Measurements from ENCODE around the gene GAS7.

The GAS7 gene

GRCh38 chr17:9974448-9975381 is 223.7 kb downstream of the GAS7 start:
- no peak for DNase-seq

- DNase-seq = no peak
Observed at GRCh38 chr17:9973669-9974447, 224.5 kb downstream of the GAS7 start.

DNA sequence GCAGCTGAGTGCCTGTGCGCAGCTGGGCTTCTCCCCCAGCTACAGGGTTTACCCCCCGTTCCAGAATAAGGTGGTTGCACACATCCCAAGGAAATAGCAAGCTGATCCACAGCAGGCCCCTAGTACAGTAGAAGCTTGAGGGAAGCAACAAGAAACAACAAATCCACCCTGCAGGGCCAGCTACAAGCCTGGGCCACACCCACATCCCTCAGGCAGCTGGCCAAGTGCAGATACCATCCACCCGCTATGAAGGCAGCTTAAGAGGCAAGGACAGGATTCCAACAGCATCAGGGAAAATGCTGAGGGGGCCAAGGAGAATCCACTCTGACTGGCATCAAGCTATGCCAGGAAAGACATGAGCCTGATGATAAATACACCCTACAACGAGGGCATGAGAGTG is 226.4 kb downstream of the GAS7 start:
- DNase-seq = no peak

DNA sequence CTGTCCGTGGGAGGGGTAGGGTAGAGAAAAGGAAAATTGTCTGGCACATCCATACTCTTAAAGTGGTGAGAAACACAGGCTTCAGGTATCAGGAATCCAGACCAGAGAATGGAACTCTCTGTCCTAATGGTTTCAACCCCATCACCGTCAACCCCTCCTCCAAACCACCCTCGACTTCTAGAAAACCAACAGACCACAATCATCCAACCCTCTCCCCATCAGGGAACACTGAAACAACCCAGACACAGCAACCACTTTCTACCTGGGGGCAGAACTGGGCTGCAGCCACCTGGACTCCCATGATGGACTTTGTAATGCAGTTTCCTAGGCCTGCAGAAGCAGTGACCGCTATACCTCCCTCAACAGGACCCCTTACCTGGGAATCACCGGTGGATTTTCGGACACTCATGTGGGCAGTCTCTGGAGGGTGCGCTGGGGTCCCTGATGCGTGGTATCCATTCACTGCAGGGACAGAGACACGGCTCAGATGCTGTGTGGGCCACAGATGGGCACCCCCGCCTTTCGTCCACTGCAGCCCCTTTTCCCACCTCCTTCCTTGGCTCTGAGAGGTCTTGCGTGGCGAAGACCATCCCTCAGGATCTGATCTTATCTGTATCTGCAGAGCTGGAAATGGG is 229.0 kb downstream of the GAS7 start:
- no peak for DNase-seq

- no peak for DNase-seq
Observed at GRCh38 chr17:9968881-9969280, 229.5 kb downstream of the GAS7 start.

DNA sequence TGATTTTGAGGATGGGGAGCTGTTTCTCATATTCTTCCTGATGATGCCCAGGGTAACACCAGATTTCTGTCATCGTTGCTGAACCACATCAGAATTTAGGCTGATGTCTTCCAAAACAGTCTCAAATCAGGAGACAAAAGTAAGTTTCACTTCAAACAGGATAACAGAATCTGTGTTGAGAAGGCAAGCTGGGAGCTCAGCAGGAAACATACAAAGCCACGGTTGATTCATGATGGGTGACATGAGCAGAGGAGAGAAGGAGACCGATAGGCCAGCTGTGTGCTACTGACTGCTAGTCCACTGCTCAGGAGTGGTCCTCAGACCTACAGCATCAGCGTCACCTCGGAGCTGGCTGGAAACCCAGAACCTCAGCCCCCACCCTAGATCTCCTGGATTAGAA is 230.4 kb downstream of the GAS7 start:
- no peak for DNase-seq

GRCh38 chr17:9959377-9959981 is 238.9 kb downstream of the GAS7 start:
- DNase-seq = peak; percentile 25

GRCh38 chr17:9958586-9959281 is 239.7 kb downstream of the GAS7 start:
- no peak for DNase-seq

GRCh38 chr17:9957244-9957643 is 241.2 kb downstream of the GAS7 start:
- DNase-seq = no peak

GRCh38 chr17:9956474-9957131 is 241.8 kb downstream of the GAS7 start:
- no peak for DNase-seq

GRCh38 chr17:9953492-9953891 is 244.9 kb downstream of the GAS7 start:
- DNase-seq = no peak

GRCh38 chr17:9951803-9952202 is 246.6 kb downstream of the GAS7 start:
- DNase-seq = no peak

GRCh38 chr17:9948928-9949327 is 249.5 kb downstream of the GAS7 start:
- DNase-seq = no peak

- no peak for DNase-seq
Observed at GRCh38 chr17:9944704-9945103, 253.7 kb downstream of the GAS7 start.

GRCh38 chr17:9943343-9943742 is 255.1 kb downstream of the GAS7 start:
- no peak for DNase-seq

- no peak for DNase-seq
Observed at GRCh38 chr17:9942885-9943284, 255.5 kb downstream of the GAS7 start.

GRCh38 chr17:9941305-9941704 is 257.1 kb downstream of the GAS7 start:
- DNase-seq = no peak

DNA sequence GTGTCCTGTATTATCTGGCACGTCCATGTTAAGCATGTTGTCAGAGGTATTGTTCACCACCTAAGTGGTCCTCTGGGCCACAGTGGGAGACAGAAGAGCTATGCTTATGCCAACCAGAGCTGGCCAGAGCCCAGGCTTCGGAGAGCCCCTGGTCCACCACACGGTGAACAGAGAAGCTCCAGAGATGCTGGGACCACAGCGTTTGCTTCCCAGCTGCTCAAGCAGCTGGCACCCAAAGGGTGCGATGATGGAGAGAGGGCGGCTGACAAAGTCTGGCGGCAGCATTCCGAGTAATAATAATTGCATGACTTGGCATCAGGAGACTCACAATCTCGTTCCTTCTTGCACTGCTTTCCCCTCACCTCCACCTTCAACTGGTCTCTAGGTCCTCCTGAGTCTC is 257.6 kb downstream of the GAS7 start:
- DNase-seq = no peak

DNA sequence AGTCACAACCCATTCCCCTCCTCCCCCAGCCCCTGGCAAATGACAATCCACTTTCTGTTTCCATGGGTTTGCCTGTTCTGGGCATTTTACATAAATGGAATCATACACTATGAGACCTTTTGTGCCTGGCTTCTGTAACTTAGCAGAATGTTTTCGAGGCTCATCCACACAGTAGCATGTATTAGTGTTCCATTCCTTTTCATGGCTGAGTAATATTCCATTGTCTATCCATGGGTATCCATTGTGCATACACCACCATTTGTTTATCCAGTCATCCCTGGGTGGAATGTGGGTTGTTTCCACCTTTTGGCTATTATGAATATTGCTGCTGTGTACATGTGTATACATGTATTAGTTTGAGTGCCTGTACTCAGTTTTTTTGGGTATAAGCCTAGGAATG is 259.6 kb downstream of the GAS7 start:
- no peak for DNase-seq

- no peak for DNase-seq
Observed at GRCh38 chr17:9937901-9938300, 260.5 kb downstream of the GAS7 start.

DNA sequence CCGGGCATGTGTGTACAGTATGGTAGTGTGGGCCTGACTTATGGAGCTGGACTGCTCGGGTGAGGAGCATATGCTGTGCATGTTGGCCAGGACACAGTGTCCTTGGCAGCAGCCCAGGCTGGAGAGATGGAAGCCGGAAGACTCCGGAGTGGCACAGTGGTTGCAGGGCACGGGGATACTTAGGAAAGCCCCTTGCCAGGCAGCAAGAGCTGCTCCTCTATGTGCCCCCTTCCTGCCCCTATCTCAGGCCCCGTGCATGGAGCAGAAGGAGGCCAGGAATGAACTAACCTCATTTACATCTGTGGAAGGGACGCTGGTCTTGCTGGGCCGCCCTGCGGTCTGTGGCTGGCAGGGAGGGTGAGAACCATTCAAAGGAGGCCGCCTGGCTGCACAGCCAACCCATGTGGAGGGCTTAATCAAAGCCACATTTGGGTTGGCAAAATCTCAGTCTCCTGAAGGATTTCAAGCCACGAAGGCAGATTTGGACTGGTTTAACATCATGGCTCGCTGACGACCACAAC is 261.1 kb downstream of the GAS7 start:
- DNase-seq = no peak

GRCh38 chr17:9936095-9936494 is 262.3 kb downstream of the GAS7 start:
- DNase-seq = no peak

Data from OCI-M1 (cell line).